Transverse colon (tissue), 4 donors: ENCODE measurements around the gene IKZF2. TPM values are rescaled to one million over a fixed set of nuclear protein-coding genes. Genes with fewer than 3 reads are reported as not detected.

Experiments used
- DNase-seq: peaks from one replicate; pipeline ENCODE4 v3.0.0-alpha.2; 2019
- H3K27ac ChIP-seq, 4 donors: fragments of 200-600 bp; sonication (generic); 2 replicates each; pipeline ENCODE4 v1.5.1; 2016 to 2018; ENCODE audit warnings: inconsistent platforms in 4 of 4
- H3K27me3 ChIP-seq: fragments of 200-600 bp; sonication (generic); 2 replicates; pipeline ENCODE4 v1.5.1; 2017; ENCODE audit warnings: inconsistent platforms
- H3K36me3 ChIP-seq, 4 donors: fragments of 200-600 bp; sonication (generic); 2 replicates each; pipeline ENCODE4 v1.5.1; 2017 to 2019; ENCODE audit warnings: inconsistent platforms in 4 of 4
- H3K4me1 ChIP-seq, 4 donors: fragments of 200-600 bp; sonication (generic); 2 replicates each; pipeline ENCODE4 v1.5.1; 2017 to 2020; ENCODE audit warnings: inconsistent platforms in 4 of 4
- H3K4me3 ChIP-seq, 4 donors: fragments of 200-600 bp; sonication (generic); 1 replicate in 1 of 4; 2 replicates in 3 of 4; pipeline versions ENCODE4 v1.5.1 to v1.6.1; 2017 to 2019; ENCODE audit warnings: inconsistent platforms in 4 of 4
- H3K9me3 ChIP-seq, 2 donors: fragments of 200-600 bp; sonication (generic); 2 replicates each; pipeline ENCODE4 v1.5.1; 2017 to 2019; ENCODE audit warnings: inconsistent platforms in 2 of 2
- CTCF ChIP-seq, 5 experiments: fragments of 200-600 bp in 3 of 5; fragments of 450-650 bp in 2 of 5; sonication (generic) in 3 of 5; IDR thresholded peaks; 1 replicate in 2 of 5; 2 replicates in 3 of 5; pipeline ENCODE4 v1.5.1; 2016 to 2017; ENCODE audit warnings: antibody characterized with exemption in 5 of 5, inconsistent platforms in 3 of 5, mild to moderate bottlenecking in 2 of 5, moderate library complexity in 1 of 5
- EP300 ChIP-seq: sonication (generic); formaldehyde crosslinking; IDR thresholded peaks from one replicate; pipeline ENCODE4 v1.6.1; 2017; ENCODE audit warnings: antibody characterized with exemption, low read depth
- POLR2A ChIP-seq: fragments of 450-650 bp; IDR thresholded peaks from one replicate; pipeline ENCODE4 v1.6.1; 2016; ENCODE audit warnings: antibody characterized with exemption, mild to moderate bottlenecking, moderate library complexity
- POLR2AphosphoS5 ChIP-seq, 3 donors: sonication (generic); formaldehyde crosslinking; IDR thresholded peaks; one replicate each; pipeline ENCODE4 v1.6.1; 2016; ENCODE audit warnings: antibody characterized with exemption in 3 of 3
- WGBS, 2 donors: methylation state at CpG; one replicate each; pipeline ENCODE4 v1.1.5; 2018; ENCODE audit warnings: low coverage in 1 of 2; 5-methylcytosine and 5-hydroxymethylcytosine counted together
- in situ Hi-C, 4 donors: fragments of 200-750 bp; cut with MboI; loops; one replicate each; pipeline versions ENCODE4 v1.15.0 to v1.15.1; 2017; ENCODE audit warnings: low sequenced_read_pairs in 3 of 4, low pct_ligation_motif_present in 1 of 4, low pct_unique_long_range_greater_than_20kb in 1 of 4
- intact Hi-C: fragments of 100-400 bp; cut with DNase I; formaldehyde crosslinking; loops from one replicate; pipeline ENCODE4 v1.15.1; 2023; ENCODE audit warnings: low total_unique reads
- total RNA-seq, 4 donors: library from RNA; depleted of rRNA; stranded (reverse); fragments of >200 nt; gene quantifications; one replicate each; pipeline ENCODE4 v1.1.0, GENCODE V29; 2016

Gene IKZF2
- total RNA-seq, 4 donors from 2014 or later = 1.8 to 15.6 (median 12.3) TPM

- 80 to 96% methylated on average over 2 to 5 of the region's 5 CpGs for WGBS, 2 donors
- no peak for DNase-seq
- H3K36me3 ChIP-seq = peaks cover 0 to 6% (median 0%) of the 10 kb centered on the region in 4 donors
- no peaks in the 10 kb centered on the region for H3K9me3 ChIP-seq
- no peak overlapping the region for H3K4me3 ChIP-seq
- in situ Hi-C loops (no loop called here), intact Hi-C loops (no loop called here)
- no peak overlapping the region for H3K27ac ChIP-seq
- no peak for TF ChIP-seq POLR2A
- TF ChIP-seq EP300 = no peak
- no peak for TF ChIP-seq CTCF (IDR thresholded peaks at IDR 0.05)
- TF ChIP-seq POLR2AphosphoS5 (IDR thresholded peaks at IDR 0.05) = no peak
- H3K4me1 ChIP-seq = no peaks in the 10 kb centered on the region
- H3K27me3 ChIP-seq = no peaks in the 10 kb centered on the region
Observed at GRCh38 chr2:213007290-213007838, 144.0 kb downstream of the IKZF2 start.

- no peak overlapping the region for H3K4me3 ChIP-seq
- H3K36me3 ChIP-seq = peaks cover 0 to 6% (median 0%) of the 10 kb centered on the region in 4 donors
- H3K4me1 ChIP-seq = peaks cover 0 to 8% (median 0%) of the 10 kb centered on the region in 4 donors
- WGBS, 2 donors = 80 to 83% methylated on average over 5 of the region's 5 CpGs
- intact Hi-C loops = no loop called here
- DNase-seq = no peak
- no peak overlapping the region for H3K27ac ChIP-seq
- no peaks in the 10 kb centered on the region for H3K9me3 ChIP-seq
- H3K27me3 ChIP-seq = no peaks in the 10 kb centered on the region
- in situ Hi-C loops = no loop called here
- TF ChIP-seq EP300 (no peak), POLR2AphosphoS5 (IDR thresholded peaks at IDR 0.05) (no peak), POLR2A (no peak), CTCF (IDR thresholded peaks at IDR 0.05) (no peak)
Observed at GRCh38 chr2:213004197-213004821, 147.1 kb downstream of the IKZF2 start.

GRCh38 chr2:213002383-213002782 lies 149.0 kb downstream of the IKZF2 start:
- intact Hi-C loops = no loop called here
- no peak for DNase-seq
- Histone ChIP-seq H3K9me3 (no peaks in the 10 kb centered on the region), H3K4me1 (peaks cover 0 to 8% (median 0%) of the 10 kb centered on the region in 4 donors), H3K27me3 (no peaks in the 10 kb centered on the region), H3K4me3 (no peak overlapping the region), H3K27ac (no peak overlapping the region), H3K36me3 (peaks cover 0 to 2% (median 0%) of the 10 kb centered on the region in 4 donors)
- in situ Hi-C loops = no loop called here
- no peak for TF ChIP-seq CTCF (IDR thresholded peaks at IDR 0.05)
- no peak for TF ChIP-seq POLR2AphosphoS5 (IDR thresholded peaks at IDR 0.05)

GRCh38 chr2:213001297-213001910 lies 150.0 kb downstream of the IKZF2 start:
- Histone ChIP-seq H3K27me3 (no peaks in the 10 kb centered on the region), H3K4me1 (peaks cover 0 to 8% (median 0%) of the 10 kb centered on the region in 4 donors), H3K9me3 (no peaks in the 10 kb centered on the region), H3K4me3 (no peak overlapping the region), H3K36me3 (no peaks in the 10 kb centered on the region), H3K27ac (no peak overlapping the region)
- DNase-seq = no peak
- WGBS, 2 donors = 44 to 100% methylated on average over 1 to 3 of the region's 3 CpGs
- intact Hi-C loops = no loop called here
- in situ Hi-C loops = no loop called here
- TF ChIP-seq CTCF (IDR thresholded peaks at IDR 0.05) (no peak), POLR2AphosphoS5 (IDR thresholded peaks at IDR 0.05) (no peak), EP300 (no peak), POLR2A (no peak)
